Measurements from ENCODE around the gene MRPS7. TPM values are rescaled to one million over a fixed set of nuclear protein-coding genes. Genes with fewer than 3 reads are reported as not detected.

The MRPS7 gene
- total RNA-seq, 2 experiments from 2014 or later, result 103 to 127 TPM

DNA sequence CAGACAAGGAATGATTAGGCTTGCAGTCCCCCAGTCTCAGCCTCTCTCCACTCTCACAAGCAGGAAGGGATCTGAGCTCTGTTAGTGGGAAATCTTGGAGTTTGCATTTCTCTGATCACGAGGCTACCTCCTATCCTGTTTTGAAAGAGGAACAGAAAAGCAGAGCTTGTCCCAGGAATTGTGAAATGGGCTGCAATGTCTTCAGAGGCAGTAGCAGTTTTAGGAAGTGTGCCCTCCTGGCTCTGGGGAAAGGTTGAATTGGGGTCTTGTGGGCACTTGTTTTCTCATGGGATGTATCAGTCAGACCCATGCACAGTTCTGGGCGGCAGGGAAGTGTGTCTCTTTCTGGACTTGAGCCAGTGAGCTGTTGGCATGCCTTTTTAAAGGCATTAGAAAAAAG lies 33.4 kb upstream of the MRPS7 start:
- ChIA-PET POLR2A (interaction anchor here (0.6 to 1.3 kb wide), 4 partner anchors 12 to 215 kb away, joined by 3 read pairs; no protein-coding TSS in a partner anchor), CTCF (ENCODE audit: unreplicated experiment) (no interaction called here)
- Histone ChIP-seq H4K20me1 (ENCODE audit: insufficient read depth, low read length) (no peaks in the 10 kb centered on the region), H3K4me2 (ENCODE audit: low read length) (no peak overlapping the region), H3K9me3 (ENCODE audit: low read length) (no peaks in the 10 kb centered on the region), H3K9me2 (ENCODE audit: insufficient read depth, low read length) (no peaks in the 10 kb centered on the region), H3K4me1 (ENCODE audit: insufficient read depth, low read length, poor library complexity, severe bottlenecking) (no peaks in the 10 kb centered on the region), H3K4me3 (ENCODE audit: low read depth, low read length, poor library complexity, severe bottlenecking) (no peak overlapping the region), H3K36me3 (ENCODE audit: insufficient read depth, low read length) (peaks cover 99% of the 10 kb centered on the region), H3K27ac (ENCODE audit: low read depth, low read length, poor library complexity, severe bottlenecking) (no peak overlapping the region), H3K79me2 (ENCODE audit: insufficient read depth, low read depth, low read length) (no peaks in the 10 kb centered on the region), H2AFZ (ENCODE audit: low read length) (no peak overlapping the region)
- TSS peak; percentile 40 for BruUV-seq (replicated peaks)
- intact Hi-C loops (cut with micrococcal nuclease; ENCODE audit: unreplicated experiment), result no loop called here
- TF ChIP-seq CTCF (conservative IDR thresholded peaks at IDR 0.05; ENCODE audit: low read length) (no peak), EZH2phosphoT487 (IDR thresholded peaks at IDR 0.05; ENCODE audit: borderline replicate concordance, low read depth, low read length) (no peak)
- no peak for DNase-seq (ENCODE audit: low spot score)

DNA sequence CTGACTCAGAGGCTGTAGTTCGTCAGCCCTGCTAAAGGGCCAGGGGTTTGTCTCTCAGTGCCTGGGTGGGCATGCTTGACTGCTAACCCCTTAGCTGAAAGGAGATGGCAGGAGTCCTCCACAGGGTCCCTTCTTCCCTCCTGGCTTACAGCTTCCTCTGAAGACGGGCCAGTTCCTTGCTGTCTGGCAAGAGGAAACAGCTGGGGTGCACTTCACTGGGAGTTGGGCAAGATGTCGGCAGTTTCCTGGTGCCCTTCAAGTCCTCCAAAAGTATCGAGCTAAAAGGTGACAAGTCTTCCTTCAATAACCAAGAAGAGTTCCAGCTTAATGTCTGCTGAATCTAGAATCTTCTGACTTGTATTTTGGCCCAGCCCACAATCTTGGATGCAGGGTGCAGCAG lies 32.8 kb upstream of the MRPS7 start:
- POLR2A ChIA-PET, result interaction anchor here (0.6 to 1.3 kb wide), 5 partner anchors 12 to 214 kb away, joined by 3 read pairs; no protein-coding TSS in a partner anchor
- TF ChIP-seq EZH2phosphoT487 (IDR thresholded peaks at IDR 0.05; ENCODE audit: borderline replicate concordance, low read depth, low read length) (no peak), CTCF (conservative IDR thresholded peaks at IDR 0.05; ENCODE audit: low read length) (no peak)
- BruUV-seq (replicated peaks), result no TSS peak
- no peaks in the 10 kb centered on the region for H3K9me3 ChIP-seq (ENCODE audit: low read length)
- H3K9me2 ChIP-seq (ENCODE audit: insufficient read depth, low read length), result no peaks in the 10 kb centered on the region
- no peaks in the 10 kb centered on the region for H3K79me2 ChIP-seq (ENCODE audit: insufficient read depth, low read depth, low read length)
- intact Hi-C loops (cut with micrococcal nuclease; ENCODE audit: unreplicated experiment), result no loop called here
- CTCF ChIA-PET (ENCODE audit: unreplicated experiment), result interaction anchor here (1.7 kb wide), 1 partner anchor 115 kb away, joined by 4 read pairs; no protein-coding TSS in a partner anchor
- no peaks in the 10 kb centered on the region for H3K4me1 ChIP-seq (ENCODE audit: insufficient read depth, low read length, poor library complexity, severe bottlenecking)
- peaks cover 97% of the 10 kb centered on the region for H3K36me3 ChIP-seq (ENCODE audit: insufficient read depth, low read length)
- H3K4me2 ChIP-seq (ENCODE audit: low read length), result no peak overlapping the region
- DNase-seq (ENCODE audit: low spot score), result no peak
- no peaks in the 10 kb centered on the region for H4K20me1 ChIP-seq (ENCODE audit: insufficient read depth, low read length)
- H3K27ac ChIP-seq (ENCODE audit: low read depth, low read length, poor library complexity, severe bottlenecking), result no peak overlapping the region
- no peak overlapping the region for H2AFZ ChIP-seq (ENCODE audit: low read length)
- H3K4me3 ChIP-seq (ENCODE audit: low read depth, low read length, poor library complexity, severe bottlenecking), result no peak overlapping the region

DNA sequence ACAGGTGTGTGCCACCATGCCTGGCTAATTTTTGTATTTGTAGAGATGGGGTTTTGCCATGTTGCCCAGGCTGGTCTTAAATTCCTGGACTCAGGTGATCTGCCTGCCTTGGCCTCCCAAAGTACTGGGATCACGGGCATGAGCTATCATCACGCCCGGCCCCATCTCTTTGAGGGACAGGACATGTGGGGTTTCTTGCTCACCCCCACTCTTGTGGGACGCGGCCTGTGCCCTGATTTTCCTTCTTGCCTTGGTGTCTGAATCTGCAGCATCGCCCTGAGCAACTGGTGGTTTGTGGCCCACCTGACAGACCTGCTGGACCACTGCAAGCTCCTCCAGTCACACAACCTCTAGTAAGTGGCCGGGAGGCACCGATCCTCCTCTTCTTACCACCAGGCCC lies 30.6 kb upstream of the MRPS7 start:
- Histone ChIP-seq H3K9me3 (ENCODE audit: low read length) (no peaks in the 10 kb centered on the region), H3K9me2 (ENCODE audit: insufficient read depth, low read length) (no peaks in the 10 kb centered on the region), H3K4me3 (ENCODE audit: low read depth, low read length, poor library complexity, severe bottlenecking) (no peak overlapping the region), H3K79me2 (ENCODE audit: insufficient read depth, low read depth, low read length) (no peaks in the 10 kb centered on the region), H3K36me3 (ENCODE audit: insufficient read depth, low read length) (peaks cover 96% of the 10 kb centered on the region), H3K4me1 (ENCODE audit: insufficient read depth, low read length, poor library complexity, severe bottlenecking) (no peaks in the 10 kb centered on the region), H2AFZ (ENCODE audit: low read length) (no peak overlapping the region), H3K27ac (ENCODE audit: low read depth, low read length, poor library complexity, severe bottlenecking) (no peak overlapping the region), H4K20me1 (ENCODE audit: insufficient read depth, low read length) (no peaks in the 10 kb centered on the region), H3K4me2 (ENCODE audit: low read length) (no peak overlapping the region)
- DNase-seq (ENCODE audit: low spot score), result no peak
- ChIA-PET POLR2A (interaction anchor here (0.6 kb wide), 1 partner anchor 23 kb away, joined by 7 read pairs; no protein-coding TSS in a partner anchor), CTCF (ENCODE audit: unreplicated experiment) (no interaction called here)
- no peak for TF ChIP-seq EZH2phosphoT487 (IDR thresholded peaks at IDR 0.05; ENCODE audit: borderline replicate concordance, low read depth, low read length)
- no peak for TF ChIP-seq CTCF (conservative IDR thresholded peaks at IDR 0.05; ENCODE audit: low read length)
- intact Hi-C loops (cut with micrococcal nuclease; ENCODE audit: unreplicated experiment), result no loop called here
- no TSS peak for BruUV-seq (replicated peaks)
